ENCODE results near the gene DCAF10. TPM values are rescaled to one million over a fixed set of nuclear protein-coding genes. Genes with fewer than 3 reads are reported as not detected.

Gene DCAF10
- total RNA-seq, 1 experiment from 2014 or later: 5.7 TPM

- no peaks in the 10 kb centered on the region for H3K27me3 Mint-ChIP-seq (ENCODE audit: unreplicated experiment)
- H3K36me3 Mint-ChIP-seq (ENCODE audit: insufficient read depth, unreplicated experiment): peaks cover 20% of the 10 kb centered on the region
- peak within 1 kb of the TSS; percentile 88 for H3K4me3 Mint-ChIP-seq (ENCODE audit: low read depth, unreplicated experiment)
- H3K4me1 Mint-ChIP-seq (ENCODE audit: low read depth, unreplicated experiment): peaks cover 8% of the 10 kb centered on the region
- peak; percentile 64 for DNase-seq
- no TSS peak for BruUV-seq (replicated peaks)
- intact Hi-C loops (cut with micrococcal nuclease; ENCODE audit: unreplicated experiment): no loop called here
- no peak for TF ChIP-seq CTCF (IDR thresholded peaks at IDR 0.05; ENCODE audit: unreplicated experiment)
- CTCF ChIA-PET: no interaction called here
- H3K9me3 Mint-ChIP-seq (ENCODE audit: low read depth, unreplicated experiment): no peaks in the 10 kb centered on the region
- peak within 1 kb of the TSS; percentile 83 for H3K27ac Mint-ChIP-seq (ENCODE audit: unreplicated experiment)
Observed at GRCh38 chr9:37784616-37785483, 15.7 kb upstream of the DCAF10 start, which contains the start of gene EXOSC3. Gene EXOSC3 (minus strand): TSS chr9:37785064. CDS start chr9:37785044, 20 bp downstream.

GRCh38 chr9:37787059-37787458 lies 13.5 kb upstream of the DCAF10 start:
- no peak for DNase-seq
- no peak overlapping the region for H3K4me3 Mint-ChIP-seq (ENCODE audit: low read depth, unreplicated experiment)
- CTCF ChIA-PET: no interaction called here
- intact Hi-C loops (cut with micrococcal nuclease; ENCODE audit: unreplicated experiment): no loop called here
- H3K27ac Mint-ChIP-seq (ENCODE audit: unreplicated experiment): no peak overlapping the region
- peaks cover 8% of the 10 kb centered on the region for H3K4me1 Mint-ChIP-seq (ENCODE audit: low read depth, unreplicated experiment)
- no peak for TF ChIP-seq CTCF (IDR thresholded peaks at IDR 0.05; ENCODE audit: unreplicated experiment)
- H3K27me3 Mint-ChIP-seq (ENCODE audit: unreplicated experiment): no peaks in the 10 kb centered on the region
- peaks cover 20% of the 10 kb centered on the region for H3K36me3 Mint-ChIP-seq (ENCODE audit: insufficient read depth, unreplicated experiment)
- no TSS peak for BruUV-seq (replicated peaks)
- H3K9me3 Mint-ChIP-seq (ENCODE audit: low read depth, unreplicated experiment): no peaks in the 10 kb centered on the region

GRCh38 chr9:37788332-37788731 lies 12.3 kb upstream of the DCAF10 start:
- intact Hi-C loops (cut with micrococcal nuclease; ENCODE audit: unreplicated experiment): no loop called here
- Mint-ChIP-seq H3K4me3 (ENCODE audit: low read depth, unreplicated experiment) (no peak overlapping the region), H3K36me3 (ENCODE audit: insufficient read depth, unreplicated experiment) (peaks cover 13% of the 10 kb centered on the region)

GRCh38 chr9:37790096-37790495 lies 10.5 kb upstream of the DCAF10 start:
- no peaks in the 10 kb centered on the region for H3K4me1 Mint-ChIP-seq (ENCODE audit: low read depth, unreplicated experiment)
- no peak for TF ChIP-seq CTCF (IDR thresholded peaks at IDR 0.05; ENCODE audit: unreplicated experiment)
- DNase-seq: no peak
- H3K36me3 Mint-ChIP-seq (ENCODE audit: insufficient read depth, unreplicated experiment): peaks cover 4% of the 10 kb centered on the region
- H3K4me3 Mint-ChIP-seq (ENCODE audit: low read depth, unreplicated experiment): no peak overlapping the region
- CTCF ChIA-PET: interaction anchor here (0.5 kb wide), 1 partner anchor 473 kb away, joined by 3 read pairs; no protein-coding TSS in a partner anchor
- intact Hi-C loops (cut with micrococcal nuclease; ENCODE audit: unreplicated experiment): no loop called here
- no peaks in the 10 kb centered on the region for H3K9me3 Mint-ChIP-seq (ENCODE audit: low read depth, unreplicated experiment)
- BruUV-seq (replicated peaks): no TSS peak
- no peak overlapping the region for H3K27ac Mint-ChIP-seq (ENCODE audit: unreplicated experiment)
- H3K27me3 Mint-ChIP-seq (ENCODE audit: unreplicated experiment): no peaks in the 10 kb centered on the region

More at GRCh38 chr9:37788332-37788731, 12.3 kb upstream of the DCAF10 start:
- Mint-ChIP-seq H3K4me1 (ENCODE audit: low read depth, unreplicated experiment) (peaks cover under 1% of the 10 kb centered on the region), H3K27ac (ENCODE audit: unreplicated experiment) (no peak overlapping the region), H3K27me3 (ENCODE audit: unreplicated experiment) (no peaks in the 10 kb centered on the region), H3K9me3 (ENCODE audit: low read depth, unreplicated experiment) (no peaks in the 10 kb centered on the region)
- CTCF ChIA-PET: no interaction called here
- DNase-seq: no peak
- no peak for TF ChIP-seq CTCF (IDR thresholded peaks at IDR 0.05; ENCODE audit: unreplicated experiment)
- BruUV-seq (replicated peaks): no TSS peak
